ENCODE measurements around the gene TUBA3C.

- TF ChIP-seq CTCF (conservative IDR thresholded peaks at IDR 0.05; ENCODE audit: low read length) (no peak), EZH2phosphoT487 (IDR thresholded peaks at IDR 0.05; ENCODE audit: borderline replicate concordance) (no peak)
These were observed 23.0 kb downstream of the TUBA3C start for GRCh38 chr13:19158526-19159174.

All from Loucy (cell line).